HUES64 (cell line): ENCODE results near the gene IGSF21.

Source experiments
- H3K27ac ChIP-seq: 2 replicates; pipeline ENCODE4 v1.7.0; 2013; ENCODE audit warnings: low read depth, low read length, inconsistent platforms
- H3K27me3 ChIP-seq: 2 replicates; pipeline ENCODE4 v1.6.1; 2013; ENCODE audit warnings: mild to moderate bottlenecking, low read length; ENCODE audit not compliant: insufficient read depth
- H3K36me3 ChIP-seq: 2 replicates; pipeline ENCODE4 v1.6.1; 2013; ENCODE audit warnings: mild to moderate bottlenecking, low read length; ENCODE audit not compliant: insufficient read depth
- H3K4me1 ChIP-seq: 2 replicates; pipeline ENCODE4 v1.6.1; 2013; ENCODE audit warnings: mild to moderate bottlenecking, low read length, moderate library complexity; ENCODE audit not compliant: insufficient read depth
- H3K4me3 ChIP-seq: 2 replicates; pipeline ENCODE4 v1.5.1; 2013; ENCODE audit warnings: mild to moderate bottlenecking, low read length, moderate library complexity
- H3K9ac ChIP-seq: 2 replicates; pipeline ENCODE4 v1.6.1; 2013; ENCODE audit warnings: mild to moderate bottlenecking, low read depth, low read length
- H3K9me3 ChIP-seq: 2 replicates; pipeline ENCODE4 v1.6.1; 2013; ENCODE audit warnings: low read depth, low read length; ENCODE audit not compliant: insufficient read depth
- WGBS: fragments of 150-250, 120-280 bp; methylation state at CpG from one replicate; pipeline ENCODE4 v1.1.7; 2013; ENCODE audit warnings: missing lambda C conversion rate; 5-methylcytosine and 5-hydroxymethylcytosine counted together

IGSF21 gene

GRCh38 chr1:18339161-18339560 is 231.6 kb downstream of the IGSF21 start:
- no peak overlapping the region for H3K9ac ChIP-seq
- no peaks in the 10 kb centered on the region for H3K4me1 ChIP-seq
- no peaks in the 10 kb centered on the region for H3K36me3 ChIP-seq
- no peaks in the 10 kb centered on the region for H3K27me3 ChIP-seq
- H3K4me3 ChIP-seq = no peak overlapping the region
- no peaks in the 10 kb centered on the region for H3K9me3 ChIP-seq
- H3K27ac ChIP-seq = no peak overlapping the region
- 87% methylated on average over 11 of the region's 11 CpGs for WGBS

DNA sequence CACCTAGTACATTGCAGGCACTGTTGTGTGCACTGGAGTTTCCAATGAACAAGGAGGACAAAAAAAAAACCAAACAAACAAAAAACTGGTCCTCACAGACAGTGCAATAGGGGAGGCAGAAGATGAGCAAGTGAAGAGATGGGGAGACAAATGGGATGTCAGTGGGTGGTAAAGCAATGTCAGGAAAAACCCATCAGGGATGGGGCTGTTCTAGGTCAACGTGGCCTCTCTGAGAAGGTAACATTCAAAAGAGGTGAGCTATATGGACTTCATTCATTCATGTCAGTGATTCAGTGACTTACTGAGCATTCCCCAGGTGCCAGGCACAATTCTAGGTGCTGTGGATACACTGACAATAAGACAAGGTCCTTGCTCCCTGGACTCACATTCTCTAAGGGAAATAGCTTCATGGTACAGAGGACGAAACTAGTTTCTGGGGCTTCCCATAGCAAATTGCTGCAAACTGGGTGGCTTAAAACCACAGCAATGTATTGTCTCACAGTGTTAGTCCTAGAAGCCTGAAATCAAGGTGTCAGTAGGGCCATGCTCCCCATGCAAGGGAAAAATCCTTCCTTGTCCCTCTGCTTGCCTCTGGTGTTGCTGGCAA is 232.7 kb downstream of the IGSF21 start:
- no peaks in the 10 kb centered on the region; the same call in 1 of the 2 replicates for H3K4me1 ChIP-seq

GRCh38 chr1:18340787-18341186 is 233.2 kb downstream of the IGSF21 start:
- Histone ChIP-seq H3K27me3 (no peaks in the 10 kb centered on the region), H3K9ac (no peak overlapping the region), H3K4me3 (no peak overlapping the region), H3K27ac (no peak overlapping the region), H3K9me3 (no peaks in the 10 kb centered on the region), H3K36me3 (no peaks in the 10 kb centered on the region), H3K4me1 (no peaks in the 10 kb centered on the region; the same call in 1 of the 2 replicates)
- WGBS = 81% methylated on average over 2 of the region's 2 CpGs

More for the DNA sequence above, 232.7 kb downstream of the IGSF21 start:
- Histone ChIP-seq H3K9ac (no peak overlapping the region), H3K4me3 (no peak overlapping the region), H3K9me3 (no peaks in the 10 kb centered on the region), H3K36me3 (no peaks in the 10 kb centered on the region), H3K27me3 (no peaks in the 10 kb centered on the region), H3K27ac (no peak overlapping the region)
- 85% methylated on average over 2 of the region's 2 CpGs for WGBS

DNA sequence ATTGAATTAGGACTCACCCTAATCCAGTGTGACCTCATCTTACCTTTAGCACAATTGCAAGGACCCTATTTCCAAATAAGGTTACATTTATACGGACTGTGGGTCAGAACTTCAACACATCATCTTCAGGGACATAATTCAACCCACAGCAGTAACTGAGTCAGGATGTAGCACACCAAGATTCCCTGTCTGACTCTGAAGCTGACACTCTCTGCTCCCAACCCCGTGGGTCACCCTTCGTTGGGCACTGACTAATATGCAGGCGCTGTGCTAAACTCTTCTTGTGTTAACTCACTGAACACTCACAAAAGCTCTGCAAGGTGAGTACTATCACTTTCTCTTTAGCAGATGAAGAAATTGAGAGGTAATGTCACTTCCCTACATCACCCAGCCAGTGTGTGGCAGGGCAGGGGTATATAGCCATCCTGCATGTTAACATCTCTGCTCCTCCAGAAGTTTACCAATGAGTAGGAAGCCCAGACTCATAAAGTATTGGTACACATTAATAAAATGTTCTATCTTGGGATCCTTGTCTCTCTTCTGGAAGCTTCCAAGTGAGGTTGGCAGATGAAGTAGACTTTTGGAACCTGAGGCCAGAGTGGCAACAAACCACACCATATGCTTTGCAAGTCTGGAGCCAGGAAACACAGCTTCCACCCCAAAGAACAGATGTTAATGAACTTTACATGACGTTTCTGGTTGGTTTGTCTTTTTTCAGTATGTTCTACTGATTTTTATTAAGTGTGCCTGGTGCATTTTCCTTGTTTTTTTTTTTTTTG is 233.9 kb downstream of the IGSF21 start:
- Histone ChIP-seq H3K27me3 (no peaks in the 10 kb centered on the region), H3K4me3 (no peak overlapping the region), H3K9ac (no peak overlapping the region), H3K36me3 (no peaks in the 10 kb centered on the region), H3K27ac (no peak overlapping the region), H3K4me1 (no peaks in the 10 kb centered on the region; the same call in 1 of the 2 replicates), H3K9me3 (no peaks in the 10 kb centered on the region)
- WGBS = 90% methylated on average over 5 of the region's 5 CpGs

DNA sequence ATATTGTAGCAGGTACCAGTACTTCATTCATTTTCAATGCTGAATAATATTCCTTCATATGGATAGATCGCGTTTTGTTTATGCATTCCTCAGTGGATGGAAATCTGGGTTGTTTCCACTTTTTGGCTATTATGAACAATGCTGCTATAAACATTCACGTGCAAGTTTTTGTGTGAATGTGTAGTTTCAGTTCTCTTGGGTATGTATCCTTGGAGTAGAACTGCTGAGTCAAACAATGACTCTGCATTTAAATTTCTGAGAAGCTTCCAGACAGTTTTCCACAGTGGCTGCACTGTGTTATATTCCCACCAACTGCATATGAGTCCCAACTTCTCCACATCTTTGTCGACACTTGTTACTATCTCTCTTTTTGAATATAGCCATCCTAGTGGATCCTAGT is 235.1 kb downstream of the IGSF21 start:
- 90% methylated on average over 3 of the region's 4 CpGs for WGBS
- no peaks in the 10 kb centered on the region for H3K27me3 ChIP-seq
- H3K9me3 ChIP-seq = no peaks in the 10 kb centered on the region
- H3K9ac ChIP-seq = no peak overlapping the region
- no peaks in the 10 kb centered on the region; the same call in 1 of the 2 replicates for H3K4me1 ChIP-seq
- H3K4me3 ChIP-seq = no peak overlapping the region
- no peaks in the 10 kb centered on the region for H3K36me3 ChIP-seq
- H3K27ac ChIP-seq = no peak overlapping the region

- no peaks in the 10 kb centered on the region for H3K36me3 ChIP-seq
- H3K27me3 ChIP-seq = no peaks in the 10 kb centered on the region
Observed at GRCh38 chr1:18343581-18343980, 236.0 kb downstream of the IGSF21 start.

GRCh38 chr1:18344755-18345154 is 237.2 kb downstream of the IGSF21 start:
- Histone ChIP-seq H3K9ac (no peak overlapping the region), H3K9me3 (no peaks in the 10 kb centered on the region), H3K36me3 (no peaks in the 10 kb centered on the region), H3K4me1 (peaks cover 7% of the 10 kb centered on the region), H3K27ac (no peak overlapping the region), H3K27me3 (no peaks in the 10 kb centered on the region), H3K4me3 (no peak overlapping the region)
- 41% methylated on average over 3 of the region's 3 CpGs for WGBS

More at GRCh38 chr1:18343581-18343980, 236.0 kb downstream of the IGSF21 start:
- Histone ChIP-seq H3K4me3 (no peak overlapping the region), H3K9me3 (no peaks in the 10 kb centered on the region), H3K4me1 (peaks cover 2% of the 10 kb centered on the region; the same call in 1 of the 2 replicates), H3K27ac (no peak overlapping the region), H3K9ac (no peak overlapping the region)
- 96% methylated on average over 5 of the region's 5 CpGs for WGBS

DNA sequence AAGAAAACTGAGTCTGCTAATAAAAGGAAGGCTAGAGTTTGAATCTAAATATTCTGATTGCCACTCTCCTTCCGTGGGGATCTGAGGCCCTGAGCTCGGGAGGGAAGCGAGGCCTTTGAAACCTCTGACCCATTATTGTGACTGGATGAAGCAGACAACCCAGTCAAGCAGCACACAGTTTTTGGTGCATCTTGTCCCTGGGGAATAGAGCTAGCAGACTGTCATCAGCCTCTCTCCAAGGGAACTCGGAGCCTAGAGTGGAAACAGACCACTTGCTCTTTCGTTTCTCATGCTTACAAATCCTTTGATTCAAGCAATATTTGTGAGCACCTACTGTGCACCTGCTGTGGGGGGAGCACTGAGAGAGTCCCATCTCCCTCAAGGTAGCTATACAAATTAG is 240.0 kb downstream of the IGSF21 start:
- Histone ChIP-seq H3K27ac (no peak overlapping the region), H3K9me3 (no peaks in the 10 kb centered on the region), H3K27me3 (no peaks in the 10 kb centered on the region), H3K9ac (no peak overlapping the region), H3K36me3 (no peaks in the 10 kb centered on the region), H3K4me1 (peaks cover 10% of the 10 kb centered on the region), H3K4me3 (no peak overlapping the region)
- WGBS = 92% methylated on average over 5 of the region's 5 CpGs

DNA sequence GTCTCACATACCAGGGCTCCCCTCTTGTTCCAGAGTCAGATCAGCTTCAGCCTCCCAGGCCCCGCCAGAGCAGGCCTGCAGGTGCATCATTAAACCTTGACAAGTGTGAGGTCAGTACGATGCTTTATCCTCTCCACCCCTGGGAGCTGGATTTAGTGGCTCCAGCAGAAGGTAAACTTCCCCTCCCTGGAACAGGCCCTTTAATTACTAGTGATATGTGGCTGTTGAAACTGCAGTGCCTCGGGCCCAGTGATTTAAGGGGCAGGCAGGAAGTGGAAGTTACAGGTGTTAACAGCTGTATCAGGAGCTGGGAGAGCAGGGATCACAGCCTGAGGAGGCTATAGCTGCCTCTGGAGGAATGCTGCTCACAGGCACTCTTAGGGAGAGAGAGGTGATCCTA is 240.8 kb downstream of the IGSF21 start:
- H3K27ac ChIP-seq = no peak overlapping the region
- no peak overlapping the region for H3K4me3 ChIP-seq
- H3K27me3 ChIP-seq = no peaks in the 10 kb centered on the region
- WGBS = 54% methylated on average over 3 of the region's 3 CpGs
- H3K4me1 ChIP-seq = peaks cover 15% of the 10 kb centered on the region
- no peaks in the 10 kb centered on the region for H3K9me3 ChIP-seq
- H3K36me3 ChIP-seq = no peaks in the 10 kb centered on the region
- H3K9ac ChIP-seq = no peak overlapping the region

GRCh38 chr1:18350747-18351146 is 243.1 kb downstream of the IGSF21 start:
- H3K4me1 ChIP-seq = peaks cover 15% of the 10 kb centered on the region
- no peak overlapping the region for H3K9ac ChIP-seq
- H3K9me3 ChIP-seq = no peaks in the 10 kb centered on the region
- no peaks in the 10 kb centered on the region for H3K36me3 ChIP-seq
- H3K27ac ChIP-seq = no peak overlapping the region
- no peak overlapping the region for H3K4me3 ChIP-seq
- WGBS = 80% methylated on average over 18 of the region's 18 CpGs
- no peaks in the 10 kb centered on the region for H3K27me3 ChIP-seq

DNA sequence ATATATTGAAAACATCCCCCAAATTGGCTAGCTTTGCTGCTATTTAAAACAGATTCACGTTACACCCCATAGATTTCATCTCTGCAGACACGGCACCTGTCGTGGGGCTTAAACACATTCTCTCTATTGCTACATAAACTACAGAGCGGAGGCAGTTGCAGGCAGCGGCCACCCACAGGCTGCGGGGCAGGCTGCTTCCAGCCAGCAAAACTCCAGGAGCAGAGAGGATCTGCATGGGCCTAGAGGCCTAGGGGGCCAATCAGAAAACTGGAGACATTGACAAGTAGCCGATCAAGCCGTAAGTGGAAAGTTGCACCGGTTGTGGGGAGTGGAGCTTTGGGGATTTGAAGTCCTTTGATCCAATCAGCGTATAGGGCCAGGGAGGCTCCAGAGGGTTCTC is 244.1 kb downstream of the IGSF21 start:
- Histone ChIP-seq H3K4me1 (peaks cover 15% of the 10 kb centered on the region), H3K36me3 (no peaks in the 10 kb centered on the region), H3K27ac (no peak overlapping the region), H3K27me3 (no peaks in the 10 kb centered on the region), H3K4me3 (no peak overlapping the region), H3K9me3 (no peaks in the 10 kb centered on the region), H3K9ac (no peak overlapping the region)
- 76% methylated on average over 10 of the region's 10 CpGs for WGBS
